HG03196 (cell line): ENCODE results near the gene CD2.
A peak's percentile ranks its signal among the peaks of the same experiment; 100 is the strongest.
"Not testable (repeated sequence)": the region's sequence is repeated elsewhere in the genome, so short reads cannot be mapped to it uniquely, and the experiment has no call there.

ENCODE experiments used
- ATAC-seq: cut with Tn5 transposase; IDR thresholded peaks from one replicate; pipeline ENCODE4 v1.9.1; 2021; ENCODE audit not compliant: unreplicated experiment

CD2 gene

DNA sequence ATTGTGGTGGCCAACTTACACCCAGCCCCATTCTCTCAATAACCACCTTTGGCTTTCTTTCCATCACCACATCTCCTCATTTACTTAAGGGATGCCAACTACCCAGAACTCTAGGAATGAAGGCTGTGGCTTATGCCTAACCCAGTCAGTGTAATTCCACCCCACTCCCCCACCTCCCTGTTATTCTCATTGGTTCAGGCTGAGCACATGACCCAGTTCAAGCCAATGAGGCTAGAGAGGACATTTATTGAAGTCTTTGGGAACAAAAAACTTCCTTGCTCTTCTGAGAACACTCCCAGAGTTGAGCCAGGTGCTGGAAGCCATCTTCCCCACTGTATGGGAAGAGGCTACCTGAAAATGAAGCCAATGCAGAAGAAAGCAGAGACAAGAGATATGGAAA, 22.8 kb upstream of the CD2 start:
- ATAC-seq, result no peak

DNA sequence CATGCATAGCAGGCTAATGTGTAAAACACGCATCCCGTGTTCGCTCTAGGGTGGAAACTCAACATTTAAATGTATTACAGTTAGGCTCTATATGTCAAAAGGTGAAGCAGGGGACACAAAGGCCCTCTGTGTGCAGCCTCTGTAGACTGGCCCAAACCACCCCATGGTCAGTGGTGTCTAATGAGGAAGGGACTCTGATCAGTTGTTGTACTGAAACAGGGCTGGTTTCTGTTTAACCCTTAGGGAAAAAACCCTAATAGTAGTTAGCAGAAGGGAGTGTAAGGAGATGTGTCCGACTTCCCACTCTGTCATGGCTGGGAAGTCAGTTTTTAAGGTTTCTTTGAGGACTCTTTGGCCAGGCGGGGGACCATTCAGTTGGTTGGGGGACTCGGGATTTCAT, 21.5 kb upstream of the CD2 start:
- ATAC-seq, result no peak

DNA sequence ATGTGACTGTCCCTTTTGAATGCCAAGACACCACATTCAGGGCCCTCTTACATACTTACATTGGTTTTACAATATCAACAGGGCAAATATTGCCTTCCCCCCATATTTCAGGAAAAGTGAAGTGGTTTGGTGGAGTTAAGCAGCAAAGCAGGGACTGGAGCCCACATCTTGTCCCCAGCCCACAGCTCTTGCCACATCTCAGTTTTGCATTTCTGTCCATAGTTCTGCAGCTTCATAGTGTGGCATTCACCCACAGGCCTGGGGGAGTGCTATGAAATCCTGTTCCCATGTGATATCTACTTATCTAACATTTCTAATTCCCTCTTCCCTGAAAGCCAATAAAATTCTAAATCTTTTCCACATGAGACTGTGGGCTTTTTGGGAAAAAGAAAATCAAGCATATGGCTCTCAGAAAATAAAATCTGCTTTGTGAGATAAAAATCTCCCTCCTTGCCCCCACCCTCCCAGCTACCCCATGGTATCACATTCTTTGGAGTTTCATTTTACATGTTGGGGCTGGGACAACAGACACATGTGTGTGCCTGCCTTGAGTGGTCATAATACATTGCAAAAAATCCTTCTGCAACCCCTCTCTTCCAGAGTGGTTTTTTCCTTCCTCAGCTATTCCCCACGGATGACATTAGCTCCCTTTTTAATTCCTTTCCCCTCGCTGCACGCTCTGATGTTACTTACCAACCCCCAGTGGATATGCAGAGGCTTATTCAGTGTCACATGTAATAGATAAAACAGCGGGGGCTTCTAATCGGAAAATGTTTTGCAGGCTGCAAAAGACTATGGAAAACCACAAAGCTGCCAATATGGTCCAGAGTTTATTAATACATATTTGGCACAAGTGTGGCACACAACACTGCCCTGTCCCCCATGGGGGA, 20.5 kb upstream of the CD2 start:
- ATAC-seq, result no peak

DNA sequence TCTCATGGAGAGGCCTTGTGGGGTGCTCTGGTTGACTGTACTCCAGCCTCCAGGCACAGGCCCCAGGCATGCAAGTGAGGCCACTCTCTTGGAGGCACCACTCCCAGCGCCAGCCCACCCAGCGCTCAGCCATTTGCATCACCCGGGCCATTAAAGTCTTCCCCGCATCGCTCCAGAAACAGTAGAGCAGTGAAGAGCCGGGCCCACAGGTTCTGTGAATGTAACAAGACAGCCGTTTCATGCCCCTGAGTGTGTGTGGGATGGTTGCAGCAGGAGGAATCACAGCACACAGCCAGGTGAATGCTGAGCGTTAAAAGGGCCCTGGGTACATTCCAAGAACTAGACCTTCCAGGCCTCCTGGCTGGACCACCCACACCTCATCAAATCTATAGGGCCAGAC, 19.0 kb upstream of the CD2 start:
- no peak for ATAC-seq

DNA sequence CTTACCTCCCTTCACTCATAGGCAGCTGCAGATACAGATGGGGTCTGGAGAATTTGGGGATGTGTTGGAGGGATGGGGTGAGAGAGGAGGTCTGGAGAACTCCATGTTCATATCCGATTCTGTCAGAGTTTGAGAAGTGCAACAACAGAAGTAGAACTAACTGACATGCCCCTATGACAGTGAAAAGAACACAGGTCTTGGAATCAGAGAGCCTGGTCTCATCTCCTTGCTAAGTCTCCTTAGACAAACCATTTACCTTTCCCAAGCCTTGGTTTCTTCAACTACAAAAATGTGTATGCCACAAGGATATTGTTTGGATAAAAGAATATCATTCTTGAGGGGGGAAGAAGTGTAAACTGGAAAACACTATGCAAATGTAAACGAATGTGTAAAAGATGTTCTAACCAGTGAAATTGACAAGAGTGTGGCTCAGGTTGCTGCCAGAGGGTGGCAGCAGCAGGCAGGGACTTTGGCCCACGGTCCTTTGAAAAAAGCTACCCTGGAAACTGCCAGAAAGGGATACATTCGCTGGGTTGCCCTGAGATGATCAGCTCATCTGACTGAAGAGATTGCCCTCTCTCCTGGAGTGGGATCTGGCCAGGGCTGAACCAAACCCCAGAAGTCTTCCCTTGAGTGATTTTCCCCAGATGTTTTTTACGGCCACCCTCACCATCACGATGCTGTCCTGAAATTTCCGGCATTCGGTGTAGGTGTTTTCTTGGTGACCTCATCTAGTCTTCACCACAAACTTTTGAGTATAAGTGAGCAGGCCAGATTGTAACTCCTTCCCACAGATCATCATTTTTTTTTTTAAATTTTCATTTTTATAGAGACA, 17.0 kb upstream of the CD2 start:
- peak; percentile 48 for ATAC-seq

DNA sequence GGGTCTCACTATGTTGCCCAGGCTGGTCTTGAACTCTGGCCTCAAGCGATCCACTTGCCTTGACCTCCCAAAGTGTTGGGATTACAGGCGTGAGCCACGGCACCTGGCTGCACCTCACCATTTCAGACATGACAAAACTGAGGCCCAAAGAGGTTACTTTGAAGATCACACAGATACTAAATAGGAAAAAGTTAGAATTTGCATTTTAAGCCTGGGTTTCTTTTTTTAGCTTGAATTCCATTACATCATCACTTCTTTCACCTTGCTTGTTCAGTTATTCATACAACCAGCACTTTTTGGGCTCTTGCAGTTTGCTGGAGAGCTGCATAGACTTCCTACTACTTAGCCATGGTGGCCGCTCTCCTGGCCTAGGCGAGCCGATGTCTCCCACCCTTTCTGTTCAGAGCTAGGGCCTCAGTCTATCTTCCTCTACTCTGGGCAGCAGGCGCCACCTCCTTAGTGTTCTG, 16.3 kb upstream of the CD2 start:
- peak; percentile 16 for ATAC-seq

DNA sequence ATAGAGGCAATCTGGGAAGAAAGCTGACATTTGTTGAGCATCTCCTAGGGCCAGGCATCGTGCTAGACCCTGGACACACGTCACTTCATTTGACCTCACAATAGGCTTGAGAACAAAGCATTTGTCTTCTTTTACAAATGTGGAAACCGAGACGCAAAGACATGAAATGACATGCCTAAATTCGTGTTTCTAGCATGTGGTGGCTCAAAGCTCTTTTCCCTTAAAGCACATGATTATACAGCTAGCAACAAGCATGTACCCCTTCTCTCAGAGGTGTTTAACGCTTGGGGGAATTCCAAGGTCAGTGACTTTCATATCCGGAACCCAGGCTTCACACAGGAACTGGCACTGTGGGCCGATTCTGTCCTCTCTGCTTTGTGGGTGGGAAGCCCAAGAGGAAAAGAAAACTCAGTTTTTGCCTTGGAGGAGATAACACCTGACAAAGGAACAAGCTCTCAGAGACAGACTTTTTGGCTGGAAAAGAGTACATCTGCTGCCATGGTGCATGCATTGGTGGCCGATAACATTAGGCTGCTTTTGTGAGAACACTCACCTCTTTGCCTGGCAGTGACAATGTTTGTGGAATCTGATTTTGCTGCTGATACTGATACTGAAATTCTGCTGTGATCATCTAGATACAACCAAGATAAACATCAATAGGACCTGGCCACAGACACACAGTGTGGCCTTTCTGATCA, 15.4 kb upstream of the CD2 start:
- peak; percentile 58 for ATAC-seq

DNA sequence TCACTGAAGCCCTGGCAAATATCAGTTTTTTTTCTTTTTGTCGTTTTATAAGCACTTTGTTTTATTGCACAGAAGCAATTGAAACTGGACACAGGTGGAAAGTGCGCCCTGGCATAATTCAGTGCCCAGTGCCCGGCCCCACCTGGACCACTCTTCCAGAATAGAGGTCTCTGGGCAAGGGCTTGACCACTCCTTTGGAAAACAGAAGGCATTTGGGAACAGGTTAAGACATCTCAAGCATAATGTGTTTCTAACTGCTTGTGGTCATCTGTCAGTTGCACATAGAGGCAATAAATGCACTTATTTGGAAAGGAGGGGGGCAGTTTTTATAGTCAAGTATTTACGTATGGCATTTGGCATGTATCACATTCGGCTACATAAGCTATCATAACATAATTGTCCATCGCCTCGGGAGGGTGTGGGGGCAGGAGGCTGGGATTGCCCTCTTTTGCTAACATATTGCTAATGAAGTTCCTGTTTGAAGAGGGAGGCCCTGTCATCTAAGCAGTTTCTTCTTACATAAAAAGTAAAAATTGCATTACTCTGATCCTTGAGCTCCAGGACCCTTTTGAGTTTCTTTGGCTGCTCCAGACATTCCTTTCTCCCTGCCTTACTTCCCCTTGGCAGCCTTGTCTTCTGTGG, 14.7 kb upstream of the CD2 start:
- no peak for ATAC-seq

DNA sequence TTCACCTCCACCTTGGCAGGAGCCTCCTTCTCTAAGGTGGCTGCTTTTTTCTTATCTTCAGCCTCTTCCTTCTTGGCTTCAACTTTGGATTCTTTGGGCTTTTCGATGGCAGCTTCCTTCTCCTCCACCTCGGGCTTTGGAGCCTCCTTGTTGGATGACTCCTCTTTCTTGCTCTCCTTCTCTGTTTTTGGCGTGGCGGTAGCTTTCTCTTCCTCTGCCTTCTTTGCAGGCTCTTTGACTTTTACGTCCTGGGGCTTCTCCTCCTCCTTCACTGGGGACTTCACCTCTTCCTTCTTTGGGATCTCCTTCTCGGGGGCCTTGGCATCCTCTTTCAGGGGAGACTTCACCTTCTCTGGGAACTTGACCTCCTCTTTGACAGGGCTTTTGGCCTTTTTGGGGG, 13.9 kb upstream of the CD2 start:
- ATAC-seq, result no peak

DNA sequence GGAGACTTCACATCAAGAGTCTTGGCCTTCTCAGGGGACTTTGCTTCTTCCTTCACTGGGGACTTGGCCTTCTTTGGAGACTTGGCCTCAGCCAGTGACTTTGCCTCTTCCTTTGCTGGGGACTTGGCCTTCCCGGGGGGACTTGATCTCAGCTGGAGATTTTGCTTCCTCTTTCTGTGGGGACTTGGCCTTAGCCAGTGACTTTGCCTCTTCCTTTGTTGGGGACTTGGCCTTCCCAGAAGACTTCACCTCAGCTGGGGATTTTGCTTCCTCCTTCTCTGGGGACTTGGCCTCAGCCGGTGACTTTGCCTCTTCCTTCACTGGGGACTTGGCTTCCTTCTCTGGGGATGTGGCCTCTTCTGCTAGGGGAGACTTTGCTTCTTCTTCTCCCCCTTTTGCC, 13.5 kb upstream of the CD2 start:
- ATAC-seq, result no peak

DNA sequence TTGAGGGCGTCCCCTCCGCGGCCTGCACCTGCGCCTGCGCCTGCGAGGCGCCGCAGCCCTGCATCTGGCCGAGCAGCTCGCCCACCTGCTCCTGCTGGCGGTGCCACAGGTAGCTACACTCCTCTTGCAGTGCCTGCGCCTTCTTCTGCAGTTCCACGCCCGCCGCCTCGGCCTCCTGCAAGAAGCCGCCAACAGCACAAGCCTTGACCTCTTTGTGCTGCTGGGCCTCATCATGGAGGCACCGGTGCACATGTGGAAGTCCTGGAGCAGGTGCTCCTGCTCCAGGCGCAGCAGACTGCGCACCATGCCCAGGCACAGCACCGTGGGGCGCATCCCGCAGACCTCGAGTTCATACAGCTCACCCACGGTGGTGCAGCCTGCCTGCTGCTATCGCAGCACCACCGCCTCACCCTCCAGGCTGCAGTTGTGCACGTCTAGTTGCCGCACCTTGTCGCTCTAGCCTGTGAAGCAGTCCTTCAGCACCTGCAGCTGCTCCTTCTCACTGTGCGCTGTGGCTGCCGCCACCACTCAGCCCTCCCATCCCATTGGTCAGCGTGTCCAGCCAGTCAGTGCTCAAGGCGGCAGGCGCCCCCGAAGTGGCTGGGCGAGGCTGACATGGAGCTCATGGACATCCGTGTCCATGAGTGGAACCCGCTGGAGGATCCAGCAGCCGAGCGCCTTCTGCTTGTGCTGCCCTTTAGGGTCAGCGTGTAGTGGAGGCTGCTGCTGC, 12.2 kb upstream of the CD2 start:
- no peak for ATAC-seq

DNA sequence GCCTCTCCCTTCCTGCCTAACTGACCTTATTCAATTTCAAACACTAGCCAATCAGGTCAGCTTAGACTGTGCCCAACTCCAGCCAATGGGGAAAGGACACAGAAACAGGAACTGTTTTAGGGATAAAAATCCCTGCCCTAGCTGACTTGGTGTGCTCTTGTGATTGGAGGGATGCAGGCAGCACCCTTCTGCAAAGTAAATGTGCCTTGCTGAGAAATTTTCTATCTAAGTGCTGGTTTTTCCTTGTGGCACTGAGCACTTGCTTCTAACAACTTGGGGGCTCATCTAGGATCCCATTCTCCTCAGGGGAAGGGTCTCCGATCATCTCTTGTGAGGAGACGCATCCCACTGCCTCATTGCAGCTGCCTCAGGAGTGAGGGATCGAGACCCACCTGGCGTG, 10.7 kb upstream of the CD2 start:
- no peak for ATAC-seq

DNA sequence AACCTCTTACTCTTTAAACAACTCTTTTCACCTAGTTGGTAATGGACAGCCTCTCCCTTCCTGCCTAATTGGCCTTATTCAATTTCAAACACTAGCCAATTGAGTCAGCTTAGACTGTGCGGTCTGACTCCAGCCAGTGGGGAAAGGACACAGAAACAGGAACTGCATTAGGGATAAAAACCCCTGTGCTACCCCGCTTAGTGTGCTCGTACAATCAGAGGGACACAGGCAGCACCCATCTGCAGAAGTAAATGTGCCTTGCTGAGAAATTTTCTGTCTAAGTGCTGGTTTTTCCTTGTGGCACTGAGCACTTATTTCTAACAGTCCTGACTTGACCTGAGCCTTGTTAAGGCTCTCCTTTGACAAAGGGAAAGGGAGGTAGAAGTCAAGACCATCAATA, 6.0 kb upstream of the CD2 start:
- no peak for ATAC-seq

DNA sequence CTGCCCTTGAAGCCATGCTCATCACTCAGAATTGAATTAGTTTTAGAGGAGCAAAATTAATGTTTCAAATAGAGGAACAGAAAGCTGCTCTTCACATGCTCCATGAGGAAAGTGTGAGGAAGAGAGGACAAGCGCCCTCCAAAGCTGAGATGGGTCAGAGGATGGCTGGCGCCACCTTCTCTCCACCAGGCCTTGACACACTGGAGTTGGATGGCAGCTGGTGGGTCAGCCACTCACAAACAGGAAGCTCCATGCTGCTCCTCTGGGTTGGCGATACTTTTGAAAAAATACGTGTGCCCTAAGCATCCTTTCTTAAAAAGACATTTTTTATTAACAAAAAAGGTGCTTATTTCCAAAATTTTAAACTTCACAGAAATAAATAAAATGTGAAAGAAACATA, 3.1 kb upstream of the CD2 start:
- no peak for ATAC-seq

DNA sequence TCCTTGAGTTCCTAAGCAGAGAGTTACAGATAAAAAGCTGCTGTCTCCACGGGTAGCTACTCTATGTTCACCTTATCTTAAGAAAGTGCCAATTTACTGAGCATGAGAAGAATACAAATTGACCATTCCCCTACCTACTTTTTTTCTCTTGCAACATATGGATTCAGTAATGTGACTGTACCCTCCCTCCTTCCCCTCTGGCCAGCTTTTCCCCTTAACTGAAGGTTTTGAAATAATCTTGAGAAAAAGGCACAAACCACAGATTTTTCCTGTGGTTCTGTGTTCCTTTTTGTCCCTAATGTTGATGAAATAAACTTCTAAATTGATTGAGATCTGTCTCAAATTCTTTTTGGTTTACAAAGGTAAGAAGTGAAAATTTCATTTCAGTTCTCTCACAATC, 2.6 kb upstream of the CD2 start:
- ATAC-seq, result no peak

DNA sequence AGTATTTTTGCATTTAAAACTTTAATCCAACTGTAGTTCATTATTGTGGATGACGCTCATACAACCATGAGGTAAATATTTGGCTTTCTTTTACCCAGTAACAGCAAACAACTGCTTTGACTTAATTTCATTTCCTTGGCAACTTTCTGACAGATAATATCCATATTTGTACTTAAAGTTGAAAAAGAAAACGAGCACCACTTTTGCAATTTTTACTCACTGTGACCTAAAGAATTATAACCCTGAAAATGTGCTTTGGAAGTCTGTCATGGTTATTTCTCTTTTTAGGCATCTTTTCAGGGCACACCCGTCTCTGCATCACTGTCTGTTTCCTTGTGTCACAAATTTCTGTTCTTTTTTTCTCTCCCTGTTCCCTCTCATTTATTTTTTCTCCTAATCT, 918 bp upstream of the CD2 start:
- ATAC-seq, result no peak

DNA sequence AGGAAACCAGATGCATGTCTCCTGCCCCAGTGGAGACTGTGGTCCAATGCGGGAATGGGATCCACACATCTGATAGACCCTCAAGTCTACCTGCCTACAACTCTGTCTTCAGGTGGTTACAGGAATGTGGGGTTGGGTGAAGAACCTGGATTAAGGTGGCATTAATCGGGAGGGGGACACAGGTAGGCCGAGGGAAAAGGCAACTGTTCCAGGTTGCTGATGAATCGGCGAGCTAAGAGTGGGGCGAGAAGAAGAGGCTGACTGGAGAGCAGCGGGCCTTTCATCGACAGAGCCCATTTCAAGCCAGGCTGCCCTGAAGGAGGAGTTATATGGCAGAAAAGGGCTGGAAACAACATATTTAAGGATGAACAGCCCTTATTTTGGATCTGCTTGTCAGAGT, 836 bp downstream of the CD2 start:
- no peak for ATAC-seq

DNA sequence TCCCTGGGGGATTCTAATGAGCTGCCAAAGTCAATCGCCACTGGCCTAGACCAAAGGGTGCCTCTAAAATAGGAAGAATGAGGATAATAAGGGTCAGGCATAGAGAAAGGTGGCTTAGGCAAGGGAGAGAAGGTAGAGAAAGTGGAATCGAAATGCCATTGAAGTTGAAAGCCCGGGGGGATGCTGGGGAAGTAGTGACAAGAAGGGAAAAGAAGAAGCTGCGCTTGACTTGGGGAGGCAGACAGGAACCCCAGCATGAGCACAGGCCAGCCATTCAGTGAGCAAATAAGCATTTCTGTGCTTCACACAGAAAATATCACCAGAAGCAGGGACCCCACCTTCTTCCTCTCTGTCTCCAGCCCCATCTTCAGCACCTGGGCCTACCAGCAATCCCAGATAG, 1.5 kb downstream of the CD2 start:
- no peak for ATAC-seq

DNA sequence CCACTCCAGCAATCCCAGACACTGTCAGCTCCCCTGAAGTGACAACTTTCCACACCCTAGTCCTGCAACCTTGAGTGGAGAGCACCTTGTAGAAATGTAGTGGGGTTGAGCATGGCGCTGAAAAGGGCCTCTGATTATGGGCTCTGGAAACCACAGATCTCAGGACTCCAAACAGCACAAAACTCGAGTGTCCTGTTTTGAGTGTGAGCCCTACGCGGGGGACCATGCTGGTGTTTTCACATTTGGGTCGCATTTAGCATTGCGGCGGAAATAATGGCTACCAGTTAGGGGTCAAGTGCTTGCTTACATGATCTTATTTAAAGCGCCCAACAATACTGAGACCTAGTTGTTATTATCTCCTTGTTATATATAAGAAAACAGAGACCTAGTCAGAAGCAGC, 1.9 kb downstream of the CD2 start:
- not testable (repeated sequence) for ATAC-seq

DNA sequence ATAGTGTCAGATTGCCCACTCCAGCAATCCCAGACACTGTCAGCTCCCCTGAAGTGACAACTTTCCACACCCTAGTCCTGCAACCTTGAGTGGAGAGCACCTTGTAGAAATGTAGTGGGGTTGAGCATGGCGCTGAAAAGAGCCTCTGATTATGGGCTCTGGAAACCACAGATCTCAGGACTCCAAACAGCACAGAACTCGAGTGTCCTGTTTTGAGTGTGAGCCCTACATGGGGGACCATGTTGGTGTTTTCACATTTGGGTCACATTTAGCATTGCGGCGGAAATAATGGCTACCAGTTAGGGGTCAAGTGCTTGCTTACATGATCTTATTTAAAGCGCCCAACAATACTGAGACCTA, 4.2 kb downstream of the CD2 start:
- not testable (repeated sequence) for ATAC-seq

DNA sequence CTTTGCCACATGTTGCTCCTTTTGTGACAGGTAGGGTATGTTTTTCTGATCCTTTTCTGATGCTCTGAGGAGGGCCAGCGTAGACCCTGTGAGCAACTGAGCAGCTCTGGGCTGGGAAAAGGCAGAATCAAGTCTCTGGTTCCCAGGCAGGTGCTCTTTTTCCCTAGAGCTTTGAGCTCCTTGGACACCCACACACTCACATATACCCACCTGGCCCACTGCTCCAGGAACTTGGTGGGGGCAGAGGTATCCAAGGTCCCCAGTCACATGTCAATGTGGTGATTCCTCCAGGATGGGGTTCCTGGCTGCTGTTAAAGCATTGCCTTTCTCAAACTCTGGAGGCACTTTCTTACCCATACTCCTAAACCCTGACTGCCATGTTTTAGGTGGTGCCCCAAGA, 5.4 kb downstream of the CD2 start:
- ATAC-seq, result no peak
